Cerebellar nuclear complex (tissue), 1 donor: ENCODE measurements around the gene VIPR2.

Experiments
- DNase-seq, 2 experiments: peaks; one replicate each; lab custom pipeline; 2025; lab: John Stamatoyannopoulos, UW

VIPR2 gene

DNA sequence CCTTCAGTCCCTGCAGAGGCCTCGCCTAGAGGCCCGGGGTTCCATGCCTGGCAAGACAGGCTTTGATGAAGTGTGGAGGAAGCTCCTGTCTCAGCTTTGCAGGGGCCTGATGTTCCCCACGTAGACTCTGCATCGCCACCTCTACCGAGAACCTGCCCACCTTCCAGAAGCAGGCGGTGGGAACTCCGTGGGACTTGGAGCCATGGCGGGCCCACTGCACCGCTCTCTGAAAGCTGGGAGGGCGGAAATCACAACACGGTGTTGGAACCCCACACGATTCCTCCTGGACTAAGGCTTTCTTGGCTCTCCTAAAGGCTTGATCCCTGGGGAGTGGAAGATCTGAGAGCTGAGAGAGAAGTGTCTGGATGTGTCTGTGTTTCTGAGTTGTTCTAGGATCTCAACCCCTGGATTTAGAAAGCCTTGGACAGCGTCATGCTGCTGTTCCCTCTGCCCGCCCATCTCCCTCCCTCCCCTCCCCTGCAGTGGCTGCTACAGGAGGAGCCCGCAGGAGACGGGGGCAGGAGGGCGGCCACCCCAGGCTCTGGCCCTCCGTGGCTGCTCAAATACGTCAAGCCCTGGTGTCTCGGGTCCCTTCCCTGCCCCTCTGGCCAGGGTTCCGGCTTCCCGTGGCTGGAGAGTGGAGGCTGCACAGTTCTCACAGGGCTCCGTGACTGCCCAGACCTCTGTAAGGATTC, 79.7 kb downstream of the VIPR2 start:
- DNase-seq, result no peak

DNA sequence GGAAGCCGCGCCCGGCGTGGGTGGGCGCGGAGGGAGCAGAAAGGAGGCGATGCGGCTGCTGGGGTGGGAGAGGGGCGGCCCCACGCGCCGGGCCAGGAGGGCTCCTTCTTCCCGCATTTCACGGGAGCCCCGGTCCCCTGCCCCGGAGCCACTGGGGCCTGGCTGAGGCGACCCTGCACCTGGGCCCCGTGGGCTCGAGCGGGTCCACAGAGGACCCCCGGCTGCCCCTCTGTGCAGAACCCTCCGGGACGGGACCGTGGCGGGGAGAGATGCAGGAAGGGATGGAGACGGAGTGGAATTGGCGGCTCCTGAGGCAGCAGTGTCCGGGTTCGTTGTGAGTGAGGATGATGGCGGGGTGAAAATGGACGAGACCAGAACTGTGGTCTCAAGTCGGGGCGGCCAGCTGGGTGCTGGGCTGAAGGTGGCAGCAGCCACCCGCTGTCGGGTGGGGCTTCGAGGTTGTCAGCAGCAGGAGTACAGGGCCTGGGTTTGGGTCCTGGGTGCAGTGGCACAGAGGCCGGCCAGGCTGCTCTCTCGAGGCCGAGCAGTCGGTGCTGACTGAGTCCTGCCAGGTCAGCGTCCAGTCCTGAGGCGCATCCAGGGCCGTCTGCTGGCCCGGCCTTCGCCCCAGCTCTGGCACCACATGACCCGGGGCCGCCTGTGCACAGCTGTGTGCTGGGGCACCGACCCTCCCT, 80.4 kb downstream of the VIPR2 start:
- no peak for DNase-seq

DNA sequence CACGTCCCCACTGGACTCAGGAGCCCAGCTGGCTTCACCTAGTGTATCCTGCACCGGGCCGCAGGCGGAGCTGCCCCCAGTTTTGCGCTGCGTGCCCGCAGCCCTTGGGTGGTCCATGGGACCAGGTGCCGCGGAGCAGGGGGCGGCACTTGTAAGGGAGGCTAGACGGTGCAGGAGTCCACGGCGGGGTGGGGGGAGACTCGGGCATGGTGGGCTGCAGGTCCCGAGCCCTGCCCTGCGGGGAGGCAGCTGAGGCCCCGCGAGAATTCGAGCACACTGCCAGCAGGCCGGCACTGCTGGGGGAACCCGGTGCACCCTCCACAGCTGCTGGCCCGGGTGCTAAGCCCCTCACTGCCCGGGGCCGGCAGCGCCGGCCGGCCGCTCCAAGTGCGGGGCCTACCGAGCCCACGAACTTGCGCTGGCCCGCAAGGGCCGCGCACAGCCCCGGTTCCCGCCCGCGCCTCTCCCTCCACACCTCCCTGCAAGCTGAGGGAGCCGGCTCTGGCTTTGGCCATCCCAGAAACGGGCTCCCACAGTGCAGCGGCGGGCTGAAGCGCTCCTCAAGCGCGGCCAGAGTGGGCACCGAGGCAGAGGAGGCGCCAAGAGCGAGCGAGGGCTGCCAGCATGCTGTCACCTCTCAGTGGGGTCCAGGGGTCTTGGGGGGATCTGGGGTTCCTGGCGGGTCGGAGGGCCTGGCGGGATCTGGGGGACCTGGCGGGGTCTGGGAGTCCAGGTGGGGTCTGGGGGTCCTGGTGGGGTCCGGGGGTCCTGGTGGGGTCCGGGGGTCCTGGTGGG, 81.4 kb downstream of the VIPR2 start:
- no peak for DNase-seq

DNA sequence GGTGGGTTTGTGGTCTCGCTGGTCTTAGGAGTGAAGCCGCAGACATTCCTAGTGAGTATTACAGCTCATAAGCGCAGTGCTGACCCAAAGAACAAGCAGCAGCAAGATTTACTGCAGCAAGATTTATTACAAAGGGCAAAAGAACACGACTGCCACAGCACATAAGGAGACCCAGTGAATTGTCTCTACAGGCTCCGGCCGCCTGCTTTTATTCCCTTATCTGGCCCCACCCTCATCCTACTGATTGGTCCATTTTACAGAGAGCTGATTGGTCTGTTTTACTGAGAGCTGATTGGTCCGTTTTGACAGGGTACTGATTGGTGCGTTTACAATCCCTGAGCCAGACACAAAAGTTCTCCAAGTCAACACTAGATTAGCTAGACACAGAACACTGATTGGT, 82.1 kb downstream of the VIPR2 start:
- no peak for DNase-seq

DNA sequence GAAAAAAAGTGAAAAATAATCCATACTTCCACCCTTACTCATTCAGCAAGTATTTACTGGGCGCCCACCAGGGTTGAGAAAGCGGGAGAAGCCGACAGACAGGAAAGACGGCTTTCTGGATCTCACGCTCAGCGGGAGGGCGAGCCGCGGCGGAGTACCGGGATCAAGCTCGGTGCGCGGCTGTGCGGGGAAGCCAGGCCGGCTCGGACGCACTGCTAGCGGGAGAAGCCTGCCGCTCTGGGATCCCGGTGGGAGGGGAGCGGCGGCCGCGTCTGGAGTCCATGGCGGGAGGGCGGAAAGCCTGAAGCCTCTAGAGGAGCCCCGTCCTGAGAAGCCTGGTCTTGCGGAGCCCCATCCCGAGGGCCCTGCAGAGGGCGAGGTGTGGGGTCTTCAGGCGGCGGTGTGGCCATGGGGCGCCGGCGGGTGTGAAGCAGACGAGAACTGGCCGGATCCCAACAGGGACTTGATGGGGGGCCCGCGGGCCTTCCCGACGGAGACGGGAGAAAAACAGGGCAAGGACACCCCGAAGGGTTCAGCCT, 82.9 kb downstream of the VIPR2 start:
- DNase-seq, result no peak

DNA sequence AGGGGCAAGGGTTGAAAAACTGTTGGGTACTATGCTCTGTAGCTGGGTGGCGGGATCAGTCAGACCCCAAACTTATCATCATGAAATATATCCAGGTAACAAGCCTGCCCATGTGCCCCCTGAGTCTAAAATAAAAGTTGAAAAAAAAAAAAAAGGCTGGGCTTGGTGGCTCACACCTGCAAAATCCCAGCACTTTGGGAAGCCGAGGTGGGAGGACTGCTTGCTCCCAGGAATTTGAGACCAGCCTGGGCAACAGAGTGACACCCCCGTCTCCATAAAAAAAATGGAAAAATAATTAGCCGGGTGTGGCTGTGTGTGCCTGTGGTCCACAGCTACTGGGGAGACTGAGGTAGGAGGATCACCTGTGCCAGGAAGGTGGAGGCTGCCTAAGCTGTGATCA, 83.5 kb downstream of the VIPR2 start:
- no peak for DNase-seq

DNA sequence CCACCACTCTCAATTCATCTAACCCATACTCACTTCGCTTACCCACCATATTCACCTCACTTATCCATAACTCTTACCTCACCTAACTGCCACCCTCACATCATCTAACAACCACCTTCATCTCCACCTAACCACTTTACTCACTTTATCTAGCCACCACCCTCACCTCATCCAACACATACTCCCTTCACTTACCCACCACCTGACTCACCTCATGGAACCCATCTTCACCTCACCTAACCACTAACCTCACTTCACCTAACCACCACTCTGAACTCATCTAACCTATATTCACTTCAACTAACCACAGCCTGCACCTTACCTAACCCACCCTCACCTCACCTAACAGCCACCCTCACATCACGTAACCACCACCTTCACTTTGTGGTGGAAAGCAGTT, 84.2 kb downstream of the VIPR2 start:
- no peak for DNase-seq

DNA sequence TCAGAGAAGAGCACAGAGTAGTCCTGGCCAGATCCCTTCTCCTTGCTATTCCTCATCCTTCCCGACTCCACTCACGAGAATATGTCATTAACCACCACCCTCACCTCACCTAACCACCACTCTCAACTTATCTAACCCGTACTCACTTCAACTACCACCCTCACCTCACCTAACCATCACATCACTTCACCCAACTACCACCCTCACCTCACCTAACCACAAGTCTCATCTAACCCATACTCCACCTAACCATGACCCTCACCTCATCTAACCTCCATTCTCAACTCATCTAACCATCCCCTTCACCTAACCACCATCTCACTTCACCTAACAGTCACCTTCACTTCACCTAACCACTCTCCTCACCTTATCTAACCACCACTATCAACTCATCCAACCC, 85.0 kb downstream of the VIPR2 start:
- DNase-seq, result no peak

DNA sequence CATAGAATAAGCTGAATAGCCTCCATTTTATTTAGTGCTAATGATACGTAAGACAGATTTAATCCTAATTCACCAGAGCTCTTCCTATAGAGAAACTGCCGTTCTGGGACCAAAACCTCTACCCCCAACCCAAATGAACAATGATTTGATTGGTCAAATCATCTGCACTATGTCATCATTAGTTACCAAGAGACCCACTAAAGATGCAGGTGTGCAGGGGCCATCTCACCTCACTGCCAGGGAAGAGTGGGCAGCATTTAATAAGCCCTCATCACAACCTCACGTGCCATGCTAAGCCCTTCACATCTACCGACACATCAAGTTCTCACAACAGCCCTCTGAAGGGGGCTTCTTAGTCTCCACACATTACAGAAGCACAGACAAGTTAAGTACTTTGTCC, 87.0 kb downstream of the VIPR2 start:
- no peak for DNase-seq

DNA sequence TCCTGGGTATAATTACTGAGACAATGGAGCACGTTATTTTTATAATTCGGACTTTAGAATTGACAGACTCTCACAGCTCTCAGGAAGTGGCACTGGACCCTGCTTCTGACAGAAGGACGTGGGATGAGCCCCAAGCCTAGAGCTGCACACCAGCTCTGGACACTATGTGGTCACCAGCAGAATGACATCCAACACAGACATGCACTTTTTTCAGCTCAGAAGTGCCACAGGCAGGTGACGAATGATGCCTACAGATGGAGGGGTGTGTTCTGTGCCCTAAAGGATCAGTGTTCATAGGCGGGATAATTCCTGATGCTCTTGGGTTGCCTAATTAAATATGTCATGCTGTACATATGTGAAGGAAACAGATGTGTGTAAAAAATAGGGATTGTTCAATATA, 87.9 kb downstream of the VIPR2 start:
- DNase-seq, result no peak

DNA sequence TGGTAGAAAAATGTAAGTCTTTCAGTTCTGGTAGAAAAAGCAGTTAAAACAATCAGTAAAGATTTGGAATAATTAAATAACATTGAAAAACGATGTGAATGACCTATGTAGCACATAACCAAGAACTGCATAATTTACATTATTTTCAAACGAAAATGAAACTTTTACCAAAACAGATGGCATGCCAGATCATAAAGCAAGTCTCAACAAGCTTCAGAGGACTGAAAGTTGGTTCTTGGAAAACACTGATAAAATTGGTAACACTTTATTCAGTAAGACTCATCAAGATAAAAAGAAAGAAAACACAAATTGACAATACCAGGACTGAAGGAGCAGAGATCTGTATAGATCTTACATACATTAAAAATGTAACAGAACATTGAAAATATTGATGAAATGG, 92.8 kb downstream of the VIPR2 start:
- DNase-seq, result no peak

DNA sequence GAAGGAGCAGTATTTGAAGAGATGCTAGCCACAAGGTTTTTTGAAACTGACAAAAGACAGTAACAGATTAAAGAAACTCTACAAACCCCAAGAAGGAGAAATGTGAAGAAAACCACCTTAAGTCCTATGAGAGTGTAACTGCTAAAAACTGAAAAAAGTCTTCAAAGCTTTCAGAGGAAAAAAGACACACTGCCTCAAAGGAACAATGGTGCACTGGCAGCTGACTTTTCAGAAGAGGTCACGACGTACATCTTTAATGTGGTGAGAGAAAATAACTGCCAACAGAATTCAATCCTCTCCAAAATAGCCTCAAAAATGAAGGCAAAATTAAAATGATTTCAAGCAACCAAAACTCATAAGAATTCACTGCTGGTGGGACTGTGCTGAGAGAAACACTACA, 94.0 kb downstream of the VIPR2 start:
- DNase-seq, result no peak

DNA sequence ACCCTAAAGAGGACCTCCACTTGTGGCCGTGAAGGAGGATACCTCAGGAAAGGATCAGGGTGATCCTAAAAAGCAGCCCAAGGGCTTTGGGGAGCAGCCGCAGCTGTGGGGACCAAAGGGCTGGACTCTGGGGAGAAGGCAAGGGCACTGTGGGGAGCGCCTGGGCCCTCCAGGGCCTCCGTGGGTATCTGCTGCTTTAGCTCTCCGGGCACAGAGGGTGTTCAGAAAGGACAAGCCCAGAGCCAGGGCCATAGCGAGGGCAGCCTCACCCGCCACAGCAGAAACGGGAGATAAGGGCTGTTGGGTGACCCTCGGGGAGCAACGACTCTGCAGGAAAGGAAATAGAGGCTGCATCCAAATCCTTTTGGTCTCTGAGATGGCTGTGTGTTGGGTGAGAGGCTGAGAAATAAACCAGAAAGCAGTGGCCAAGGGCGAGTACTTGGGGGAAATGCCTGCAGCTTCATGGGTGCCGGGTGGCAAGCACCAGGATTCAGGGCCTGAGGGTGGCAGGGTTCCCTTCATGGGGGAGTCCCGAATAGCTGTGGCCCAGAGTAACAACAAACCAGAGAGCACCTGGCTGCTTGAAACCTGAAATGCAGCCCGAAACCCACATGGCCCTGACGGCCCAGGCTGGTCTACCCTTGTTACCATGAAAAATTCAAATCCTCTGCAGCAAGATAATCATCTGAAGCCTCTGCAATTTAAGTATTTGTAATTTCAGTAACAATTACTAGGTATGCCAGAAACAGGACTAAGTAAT, 95.2 kb downstream of the VIPR2 start:
- no peak for DNase-seq

DNA sequence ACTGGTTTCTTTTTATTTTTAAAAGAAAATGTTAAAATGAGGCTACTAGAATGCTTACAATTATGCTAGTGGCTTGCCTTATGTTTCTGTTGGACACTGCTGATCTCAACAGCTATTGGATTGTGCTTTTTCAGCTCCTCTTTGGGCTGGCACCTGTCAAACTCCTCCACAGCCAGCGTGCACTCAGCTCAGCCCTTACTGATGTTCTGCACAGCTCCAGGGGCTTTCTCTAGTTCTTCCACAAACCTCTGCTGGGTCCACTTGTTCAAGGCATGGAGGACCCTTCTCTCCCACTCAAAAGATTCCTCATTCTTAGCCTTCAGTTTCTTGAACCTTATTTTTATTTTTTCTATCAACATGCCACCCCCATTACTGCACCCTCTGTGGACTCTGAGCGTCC, 96.0 kb downstream of the VIPR2 start:
- no peak for DNase-seq

DNA sequence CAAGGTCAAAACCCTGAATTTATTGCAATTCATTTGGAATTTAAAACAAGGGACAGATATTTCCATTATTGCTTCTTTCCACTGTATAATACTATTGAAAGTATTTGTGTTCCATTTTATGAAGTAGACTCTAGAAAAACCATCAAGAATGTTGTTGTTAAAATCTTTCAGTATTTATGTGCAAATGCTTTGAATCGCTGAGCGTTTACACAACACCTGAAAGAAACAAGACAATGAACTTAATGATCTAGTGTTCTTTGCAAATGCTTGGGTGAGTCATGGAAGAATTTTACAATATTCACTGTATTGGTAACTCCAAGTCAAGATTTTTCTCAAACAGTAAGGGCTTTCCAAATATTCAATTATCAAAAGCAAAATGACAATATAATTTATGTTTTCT, 97.1 kb downstream of the VIPR2 start:
- DNase-seq, result no peak

DNA sequence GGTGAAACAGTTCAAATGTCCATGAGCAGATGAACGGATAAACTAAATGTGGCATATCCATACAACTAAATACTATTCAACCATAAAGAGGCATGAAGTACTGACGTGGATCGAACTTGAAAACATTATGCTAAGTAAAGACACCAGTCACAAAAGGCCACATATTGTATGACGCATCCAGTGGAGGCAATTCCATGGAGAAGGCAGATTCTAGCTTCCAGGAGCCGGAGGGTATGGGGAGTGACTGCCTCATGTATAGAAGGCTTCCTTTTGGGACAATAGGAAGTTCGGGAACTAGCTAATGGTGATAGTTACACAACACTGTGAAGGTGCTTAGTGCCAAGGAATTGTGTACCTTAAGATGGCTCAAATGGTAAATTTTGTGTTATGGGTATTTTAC, 98.4 kb downstream of the VIPR2 start:
- DNase-seq, result no peak

DNA sequence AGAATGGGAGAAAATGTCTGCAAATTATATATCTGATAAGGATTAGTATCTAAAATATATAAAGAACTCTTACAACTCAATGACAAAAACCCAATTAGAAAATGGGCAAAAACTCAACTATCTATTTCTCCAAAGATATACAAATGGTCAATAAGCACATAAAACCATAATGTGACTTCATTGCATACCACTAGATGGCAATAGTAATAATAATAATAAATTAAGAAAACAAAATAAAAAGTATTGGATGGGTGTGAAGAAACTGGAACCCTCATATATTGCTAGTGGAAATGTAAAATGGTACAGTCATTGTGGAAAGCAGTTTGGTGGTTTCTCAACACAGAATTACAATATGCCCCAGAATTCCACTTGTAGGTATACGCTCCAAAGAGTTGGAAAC, 98.8 kb downstream of the VIPR2 start:
- DNase-seq, result no peak

DNA sequence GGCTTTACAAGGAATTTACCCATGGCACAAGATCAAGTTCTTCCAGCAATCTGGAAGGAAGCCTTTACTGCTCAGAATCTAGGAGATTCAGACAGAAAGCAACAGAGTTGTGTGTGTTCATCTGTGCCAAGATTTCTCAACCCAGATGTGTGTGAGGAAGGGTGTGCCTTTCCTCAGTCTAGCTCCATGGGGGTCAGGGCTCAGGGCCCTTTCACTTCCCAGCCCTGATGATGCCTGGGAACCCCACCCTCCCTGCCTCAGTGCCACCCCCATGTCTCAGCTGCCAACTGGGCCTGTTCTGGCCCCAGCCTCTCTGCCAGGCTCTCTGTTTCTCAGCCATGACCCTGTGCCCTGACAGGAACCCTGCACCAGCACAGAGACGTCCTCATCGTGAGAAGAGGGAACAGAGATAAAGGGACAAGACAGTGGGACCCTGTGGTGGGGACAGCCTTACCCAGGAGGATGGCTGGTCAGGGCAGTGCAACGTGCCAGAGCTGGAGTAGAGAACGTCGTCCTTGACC, 102.0 kb downstream of the VIPR2 start:
- DNase-seq, result no peak

DNA sequence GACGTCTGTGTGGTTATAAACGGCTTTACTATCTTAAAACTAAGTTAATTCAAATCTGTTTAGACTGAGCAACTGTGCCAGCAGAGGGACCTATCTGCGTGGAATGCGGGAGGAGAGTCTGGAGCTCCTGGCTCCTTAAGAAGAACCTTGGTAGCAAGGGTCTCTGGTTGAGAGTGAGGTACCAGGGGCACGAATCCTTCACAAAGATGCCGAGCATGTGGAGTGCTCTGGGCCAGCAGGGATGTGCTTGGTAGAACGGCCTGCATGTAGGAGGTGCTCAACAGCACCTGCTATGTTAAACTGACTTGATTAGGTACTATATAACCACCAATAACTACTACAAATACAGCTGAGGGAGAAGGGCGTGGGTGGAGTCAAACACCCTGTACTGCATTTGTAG, 102.6 kb downstream of the VIPR2 start:
- no peak for DNase-seq

DNA sequence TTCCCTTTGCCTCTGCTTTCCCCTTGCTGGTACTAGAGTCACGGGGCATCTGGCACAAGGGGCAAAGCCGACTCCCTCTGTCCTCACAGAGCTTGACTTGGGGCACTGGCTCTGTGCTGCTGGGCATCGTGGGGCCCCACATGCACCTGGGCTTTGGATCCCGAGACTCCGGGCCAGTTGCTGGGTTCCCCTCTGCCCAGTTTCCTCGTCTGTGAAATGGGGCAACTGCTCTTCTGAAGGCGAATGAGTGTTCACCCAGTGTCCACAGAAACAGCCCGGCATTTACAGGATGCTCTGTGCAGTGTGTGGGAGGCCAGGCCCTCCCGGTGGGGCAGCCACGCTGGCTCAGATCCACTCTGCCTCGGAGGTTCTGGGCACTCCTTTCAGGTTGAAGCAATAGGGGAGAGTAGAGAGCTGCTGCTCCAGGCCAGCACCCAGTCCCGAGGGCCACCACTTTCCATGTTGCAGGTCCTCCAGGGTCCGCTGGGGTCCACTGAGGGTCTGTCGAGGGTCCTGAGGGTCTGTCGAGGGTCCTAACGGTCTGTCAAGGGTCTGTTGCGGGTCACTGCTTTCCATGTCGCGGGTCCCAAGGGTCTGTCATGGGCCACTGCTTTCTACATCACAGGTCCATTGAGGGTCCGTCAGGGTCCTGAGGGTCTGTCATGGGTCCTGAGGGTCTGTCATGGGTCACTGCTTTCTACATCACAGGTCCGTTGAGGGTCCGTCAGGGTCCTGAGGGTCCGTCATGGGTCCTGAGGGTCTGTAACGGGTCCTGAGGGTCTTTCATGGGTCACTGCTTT, 103.6 kb downstream of the VIPR2 start:
- DNase-seq, result no peak

DNA sequence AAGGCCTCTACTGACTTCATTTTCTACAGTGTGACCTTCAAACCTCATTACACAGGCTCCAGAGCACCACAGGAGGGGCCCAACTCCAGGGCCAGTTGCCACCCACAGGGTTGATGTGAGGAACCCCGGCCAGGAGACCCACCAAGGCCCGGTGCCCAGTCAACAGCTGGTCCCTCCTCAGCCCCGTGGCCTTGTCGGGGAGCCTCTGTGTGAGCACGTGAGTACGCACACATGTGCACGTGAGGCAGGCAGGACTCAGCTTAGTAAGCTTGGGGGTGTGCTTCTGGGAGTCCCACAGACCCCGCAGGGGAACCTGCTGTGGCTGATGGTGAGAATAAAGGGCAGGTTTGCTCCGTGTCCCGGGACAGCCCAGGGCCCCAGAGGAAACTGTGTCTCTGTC, 104.5 kb downstream of the VIPR2 start:
- DNase-seq, result no peak
